GM21526 (cell line): Measurements from ENCODE around the gene TRAPPC6A.

ENCODE experiments used
- ATAC-seq: cut with Tn5 transposase; IDR thresholded peaks from one replicate; pipeline ENCODE4 v1.9.1; 2021; ENCODE audit warnings: moderate library complexity; ENCODE audit not compliant: unreplicated experiment, low FRiP score

The TRAPPC6A gene

DNA sequence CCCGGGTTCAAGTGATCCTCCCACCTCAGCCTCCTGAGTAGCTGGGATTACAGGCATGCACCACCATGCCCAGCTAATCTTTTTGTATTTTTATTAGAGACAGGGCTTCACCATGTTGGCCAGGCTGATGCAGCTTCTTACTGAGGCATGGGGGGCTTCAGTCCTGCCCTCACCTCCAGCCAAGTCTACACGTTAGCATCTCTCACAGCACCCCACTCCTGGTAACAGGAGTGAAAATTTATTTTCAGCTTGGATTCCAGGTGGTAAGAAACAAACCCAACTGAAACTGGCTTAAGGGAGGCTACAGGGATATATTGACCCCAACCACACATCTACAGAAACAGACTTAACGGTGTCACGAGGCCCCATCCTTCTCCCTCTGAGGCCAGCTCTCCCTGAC is 27.9 kb downstream of the TRAPPC6A start:
- ATAC-seq = no peak

DNA sequence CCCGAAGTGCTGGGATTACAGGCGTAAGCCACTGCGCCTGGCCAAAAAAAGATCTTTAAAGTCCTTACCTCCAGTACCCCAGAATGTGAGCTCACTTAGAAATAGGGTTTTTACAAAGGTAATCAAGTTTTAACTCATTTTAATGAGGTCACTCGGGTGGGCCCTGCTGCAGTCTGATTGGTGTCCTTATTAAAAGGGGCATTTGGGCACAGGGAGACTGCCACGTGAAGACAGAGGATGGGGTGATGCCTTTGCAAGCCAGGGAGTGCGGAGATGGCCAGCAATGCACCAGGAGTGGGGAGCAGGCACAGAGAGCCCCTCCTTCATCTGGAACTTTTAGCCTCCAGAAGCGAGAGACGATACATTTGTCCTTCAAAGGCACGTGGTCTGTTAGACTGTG is 28.9 kb downstream of the TRAPPC6A start:
- no peak for ATAC-seq

DNA sequence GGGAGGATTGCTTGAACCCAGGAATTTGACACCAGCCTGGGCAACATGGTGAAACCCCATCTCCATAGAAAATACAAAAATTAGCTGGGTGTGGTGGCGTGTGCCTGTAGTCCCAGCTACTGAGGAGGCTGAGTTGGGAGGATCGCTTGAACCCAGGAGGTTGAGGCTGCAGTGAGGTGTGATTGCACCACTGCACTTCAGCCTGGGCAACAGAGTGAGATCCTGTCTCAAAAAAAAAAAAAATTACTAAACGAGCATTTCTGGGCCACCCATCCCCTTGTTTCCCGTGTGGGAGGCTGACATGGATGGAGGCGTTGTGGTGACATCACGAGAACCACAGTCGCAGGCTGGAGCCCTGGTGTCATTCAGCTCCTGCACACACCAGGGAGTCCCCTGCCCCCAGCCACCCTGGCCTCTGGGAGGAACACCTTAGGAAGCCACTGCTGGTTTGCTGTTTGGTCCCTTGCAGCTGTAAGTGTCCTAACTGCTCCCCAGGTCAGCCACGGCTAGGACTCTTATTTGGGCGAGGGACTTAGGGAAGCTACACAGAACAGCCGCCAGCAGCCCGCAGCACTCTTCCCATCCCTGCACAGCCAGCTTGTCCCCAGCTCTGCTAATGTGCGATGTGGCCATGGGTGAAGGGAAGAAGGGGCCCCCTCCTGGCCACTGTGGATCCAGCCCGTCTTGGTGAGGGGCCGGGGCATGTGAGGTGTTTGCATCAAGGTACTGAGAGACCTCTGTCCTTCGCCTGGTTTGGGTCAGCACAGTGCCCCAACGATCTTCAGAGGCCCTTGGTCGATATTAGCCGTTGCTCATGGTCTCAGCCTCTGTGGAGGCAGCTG is 30.0 kb downstream of the TRAPPC6A start:
- ATAC-seq = no peak

DNA sequence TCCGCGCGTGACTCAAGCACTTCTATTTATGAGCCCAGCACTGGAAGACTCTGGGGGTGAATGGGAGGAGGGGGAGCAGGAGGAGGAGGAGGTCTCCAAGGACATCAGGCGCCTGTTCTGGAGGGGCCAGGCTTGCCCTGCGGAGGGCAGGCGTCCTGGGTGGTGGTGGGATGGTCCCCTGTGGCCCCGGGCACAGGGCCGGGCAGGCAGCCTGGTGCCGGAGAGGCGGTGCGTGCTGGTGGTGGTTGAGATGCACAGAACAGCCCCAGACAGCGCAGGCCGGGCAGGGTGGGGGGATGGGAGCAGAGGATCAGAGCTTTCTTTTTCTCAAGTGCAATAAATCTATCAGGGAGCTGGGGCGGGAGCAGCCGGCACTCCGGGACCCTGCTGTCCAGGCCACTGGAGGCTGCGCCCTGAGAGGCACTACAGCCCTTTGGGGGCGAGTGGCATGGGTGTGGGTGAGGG is 31.3 kb downstream of the TRAPPC6A start:
- no peak for ATAC-seq

DNA sequence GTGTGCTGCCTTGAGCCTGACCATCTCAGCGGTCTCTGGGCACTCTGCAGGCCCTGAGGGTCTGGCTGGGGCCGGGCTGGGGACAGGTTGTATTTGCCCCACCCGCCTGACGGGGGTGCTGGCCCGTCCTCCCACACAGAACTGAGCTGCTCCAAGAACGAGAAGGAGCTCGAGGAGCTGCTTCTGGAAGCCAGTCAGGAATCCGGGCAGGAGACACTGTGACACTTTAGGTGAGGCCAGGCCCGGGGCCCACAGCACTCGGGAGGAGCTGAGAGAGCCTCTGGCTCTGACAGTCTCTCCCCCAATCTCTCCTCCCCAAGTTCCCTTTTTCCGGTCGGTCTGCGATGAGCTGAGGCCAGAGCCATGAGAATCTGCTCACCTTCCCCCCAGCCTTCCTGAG is 31.8 kb downstream of the TRAPPC6A start:
- no peak for ATAC-seq

DNA sequence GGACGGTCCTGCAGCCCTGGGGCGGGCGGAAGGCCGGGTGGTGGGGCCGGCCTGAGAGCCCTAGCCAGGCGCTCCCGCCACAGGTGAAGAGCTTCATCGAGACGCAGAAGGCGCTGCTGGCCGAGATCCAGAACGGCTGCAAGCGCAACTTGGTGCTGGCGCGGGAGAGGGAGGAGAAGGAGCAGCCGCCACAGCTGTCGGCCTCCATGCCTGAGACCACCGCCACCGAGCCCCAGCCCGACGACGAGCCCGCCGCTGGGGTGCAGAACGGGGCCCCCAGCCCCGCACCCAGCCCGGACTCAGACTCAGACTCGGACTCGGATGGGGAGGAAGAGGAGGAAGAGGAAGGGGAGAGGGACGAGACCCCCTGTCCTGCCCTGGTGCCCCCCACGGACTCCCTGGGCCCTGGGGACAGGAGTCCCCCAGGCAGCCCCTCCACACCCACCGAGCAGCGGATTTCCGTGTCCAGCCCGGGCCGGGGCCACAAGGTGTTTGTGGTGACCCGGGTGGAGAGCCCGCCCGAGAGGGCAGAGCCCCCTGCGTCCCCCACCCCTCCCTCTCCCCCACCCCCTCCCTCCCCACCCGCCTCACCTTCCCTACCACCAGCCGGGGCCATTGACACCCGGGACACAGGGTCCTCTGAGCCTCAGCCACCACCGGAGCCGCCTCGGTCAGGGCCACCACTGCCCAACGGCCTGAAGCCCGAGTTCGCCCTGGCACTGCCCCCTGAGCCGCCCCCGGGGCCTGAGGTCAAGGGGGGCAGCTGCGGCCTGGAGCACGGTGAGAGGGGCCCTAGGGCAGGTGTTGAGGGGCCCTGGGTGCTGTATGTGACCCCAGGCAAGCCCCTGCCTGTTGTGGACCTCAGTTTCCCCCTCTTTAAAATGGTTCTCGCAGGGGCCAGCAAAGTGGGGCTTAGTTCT is 32.5 kb downstream of the TRAPPC6A start:
- ATAC-seq = no peak

DNA sequence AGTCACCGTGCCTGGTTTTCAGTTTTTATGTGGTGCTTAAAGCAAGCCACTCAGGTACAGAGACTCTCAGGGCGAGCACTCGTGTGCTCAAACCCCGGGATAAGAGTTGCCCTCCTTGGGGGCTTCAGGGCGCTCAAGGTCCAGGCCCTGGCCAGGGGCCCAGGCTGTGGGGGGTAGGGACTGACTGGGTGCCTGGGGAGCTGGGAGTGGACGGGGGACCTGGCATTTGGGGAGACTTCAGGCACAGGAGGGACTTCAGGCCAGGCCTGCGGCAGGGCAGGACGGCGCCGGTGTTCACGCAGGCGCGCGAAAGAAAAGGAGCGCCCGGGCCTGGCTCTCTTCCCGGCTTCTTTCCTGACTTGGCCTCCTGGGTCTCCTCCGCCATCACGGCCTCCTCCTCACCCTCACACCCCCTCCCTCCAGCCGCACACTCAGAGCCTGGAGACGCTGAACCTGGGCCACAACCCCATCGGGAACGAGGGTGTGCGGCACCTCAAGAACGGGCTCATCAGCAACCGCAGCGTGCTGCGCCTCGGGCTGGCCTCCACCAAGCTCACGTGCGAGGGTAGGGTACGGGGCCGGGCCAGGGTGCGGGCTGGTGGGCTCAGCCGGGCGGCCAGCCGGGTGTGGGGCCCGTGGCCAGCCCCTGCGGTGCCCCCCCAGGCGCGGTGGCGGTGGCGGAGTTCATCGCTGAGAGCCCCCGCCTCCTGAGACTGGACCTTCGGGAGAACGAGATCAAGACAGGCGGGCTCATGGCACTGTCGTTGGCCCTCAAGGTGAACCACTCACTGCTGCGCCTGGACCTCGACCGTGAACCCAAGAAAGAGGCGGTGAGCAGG is 33.4 kb downstream of the TRAPPC6A start:
- ATAC-seq = no peak

DNA sequence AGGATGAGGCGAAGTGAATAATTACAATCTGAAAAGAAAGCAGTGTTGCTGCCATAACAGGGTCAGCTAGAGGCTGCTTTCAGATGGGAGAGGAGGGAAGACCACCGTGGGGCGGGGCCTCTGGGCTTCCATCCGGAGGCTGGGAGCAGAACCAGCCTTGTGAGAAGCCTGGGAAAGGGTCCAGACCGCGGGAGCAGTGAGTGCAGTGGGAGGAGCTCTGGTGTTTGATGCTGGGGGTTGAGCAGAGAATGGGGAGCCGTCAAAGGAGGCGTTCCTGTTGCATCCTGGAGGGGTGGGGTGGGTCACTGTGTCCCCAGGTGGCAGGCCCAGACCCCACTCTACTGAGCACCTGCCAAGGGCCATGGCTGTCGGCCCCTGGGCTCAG is 35.3 kb downstream of the TRAPPC6A start:
- no peak for ATAC-seq

DNA sequence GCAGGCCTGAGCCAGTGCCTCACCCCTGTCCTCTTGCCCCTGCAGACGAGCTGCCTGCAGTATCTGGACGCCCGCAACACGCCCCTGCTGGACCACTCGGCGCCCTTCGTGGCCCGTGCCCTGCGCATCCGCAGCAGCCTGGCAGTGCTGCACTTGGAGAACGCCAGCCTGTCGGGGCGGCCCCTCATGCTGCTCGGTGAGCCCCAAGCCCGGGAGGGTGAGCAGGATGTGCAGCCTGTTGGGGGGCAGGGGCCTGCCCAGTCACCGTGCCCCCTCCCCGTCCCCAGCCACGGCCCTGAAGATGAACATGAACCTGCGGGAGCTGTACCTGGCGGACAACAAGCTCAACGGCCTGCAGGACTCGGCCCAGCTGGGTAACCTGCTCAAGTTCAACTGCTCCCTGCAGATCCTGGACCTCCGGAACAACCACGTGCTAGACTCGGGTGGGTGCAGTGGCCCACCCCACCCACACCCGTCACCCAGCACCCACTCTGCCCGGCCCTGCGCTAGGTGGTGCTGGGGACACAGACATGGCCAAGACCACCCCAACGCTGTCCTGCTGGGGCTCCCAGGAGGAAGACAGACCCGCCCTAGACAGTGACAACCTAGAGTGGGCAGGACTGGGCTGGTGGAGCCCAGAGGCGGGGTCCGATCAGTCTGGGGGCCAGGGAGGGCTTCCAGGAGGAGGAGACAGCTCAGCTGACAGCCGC is 35.9 kb downstream of the TRAPPC6A start:
- no peak for ATAC-seq

DNA sequence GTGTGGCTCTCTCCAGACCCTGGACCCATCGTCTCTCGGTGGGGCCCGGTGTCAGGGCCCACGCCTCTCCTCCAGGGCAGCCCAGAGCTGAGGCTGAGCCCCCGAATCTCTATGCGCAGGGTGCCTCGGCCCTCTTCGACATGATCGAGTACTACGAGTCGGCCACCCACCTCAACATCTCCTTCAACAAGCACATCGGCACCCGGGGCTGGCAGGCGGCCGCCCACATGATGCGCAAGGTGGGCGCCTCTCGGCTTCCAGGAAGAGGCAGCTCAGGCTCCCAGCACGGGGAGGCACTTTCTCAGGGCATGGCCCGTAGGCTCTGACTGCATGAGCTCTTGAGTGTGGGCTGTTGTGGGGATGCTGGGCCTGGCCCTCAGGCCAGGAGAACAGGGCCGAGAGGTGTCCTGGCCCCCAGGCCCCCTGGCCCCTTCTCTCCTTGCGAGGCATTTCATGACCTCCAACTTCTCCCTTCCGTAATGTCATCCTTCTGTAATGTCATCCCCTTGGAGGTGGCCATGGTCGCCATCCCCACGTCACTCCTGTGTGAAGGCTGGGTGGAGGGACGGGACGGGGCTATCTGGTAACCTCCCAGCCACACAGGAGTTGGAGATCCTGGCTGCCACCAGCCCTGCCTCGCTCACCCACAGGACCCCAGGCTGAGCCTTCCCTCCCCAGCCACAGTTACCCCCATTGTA is 36.7 kb downstream of the TRAPPC6A start:
- ATAC-seq = no peak

DNA sequence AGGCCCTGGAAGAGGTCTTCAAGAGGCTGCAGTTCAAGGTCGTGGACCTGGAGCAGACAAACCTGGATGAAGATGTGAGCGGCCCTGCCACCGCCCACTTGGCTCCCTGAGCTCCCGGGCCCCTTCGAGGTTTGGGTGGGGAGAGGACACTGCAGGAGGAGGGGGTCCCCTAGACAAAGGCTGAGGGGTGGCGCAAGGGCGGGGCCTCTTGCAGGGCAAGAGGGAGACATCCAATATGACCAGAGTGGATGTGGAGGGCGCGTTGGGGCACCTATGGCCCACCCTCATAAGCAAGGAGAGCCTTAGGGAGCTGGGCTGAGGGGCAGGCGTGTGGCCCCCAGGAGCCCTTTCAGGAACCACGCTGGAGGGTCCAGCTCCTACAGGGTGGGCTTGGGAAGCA is 37.5 kb downstream of the TRAPPC6A start:
- no peak for ATAC-seq

DNA sequence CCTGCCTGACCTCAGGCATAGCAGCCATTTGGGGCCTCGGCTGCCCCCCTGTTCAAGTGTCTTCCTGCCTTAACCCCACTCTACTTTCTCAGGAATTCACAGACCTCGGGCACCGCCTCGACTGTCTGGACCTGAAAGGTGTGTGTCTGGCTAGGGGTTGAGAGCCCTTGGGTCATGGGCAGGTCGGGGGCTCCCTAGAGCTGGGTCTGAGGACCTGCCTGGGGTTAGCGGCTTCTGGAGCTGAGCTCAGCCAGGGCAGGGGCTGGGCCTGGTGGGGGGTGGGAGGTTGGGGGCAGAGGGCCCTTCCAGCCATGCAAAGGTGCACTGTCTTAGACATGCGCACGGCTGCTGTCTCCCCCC is 37.9 kb downstream of the TRAPPC6A start:
- ATAC-seq = no peak

DNA sequence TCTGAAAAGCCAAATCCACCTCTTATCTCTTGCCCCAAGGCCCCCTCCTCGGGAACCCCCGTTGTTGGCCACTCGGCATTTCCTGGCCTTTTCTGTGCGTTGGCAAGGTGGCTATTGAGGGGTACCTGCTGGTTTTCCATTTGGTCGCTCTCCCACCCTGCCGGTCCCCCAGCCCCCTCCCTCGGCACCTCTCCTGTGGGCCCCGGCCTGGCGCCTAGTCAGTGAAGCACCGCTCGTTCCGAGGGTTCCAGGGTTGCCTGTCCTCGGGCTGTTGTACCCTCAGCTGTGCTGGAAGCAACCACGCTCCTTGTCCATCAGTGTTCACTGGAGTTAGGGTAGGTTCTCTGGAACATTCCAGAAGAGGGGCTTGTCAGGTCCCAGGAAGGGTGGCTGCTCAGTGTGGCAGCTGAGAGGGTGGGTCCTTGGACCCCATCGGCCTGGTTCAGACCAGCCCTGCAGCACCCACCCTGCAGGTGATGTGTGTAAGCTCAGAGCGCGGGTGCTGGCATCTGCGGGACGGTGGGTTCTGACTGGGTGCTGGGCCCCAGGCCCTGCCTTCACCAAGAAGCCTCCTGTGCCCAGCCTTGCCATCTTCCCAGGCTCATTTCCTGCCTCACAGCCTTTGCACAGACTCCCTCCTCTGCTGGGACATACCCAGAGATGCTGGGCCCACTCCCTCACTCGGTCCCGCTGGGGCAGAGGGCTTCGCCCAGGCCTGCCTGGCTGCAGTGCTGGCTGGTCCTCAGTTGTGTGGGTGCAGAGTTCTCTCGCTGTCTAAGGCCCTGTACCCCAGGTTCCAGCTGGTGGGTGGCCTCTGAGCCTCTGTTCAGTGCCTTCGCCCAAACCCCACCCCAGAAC is 38.5 kb downstream of the TRAPPC6A start:
- ATAC-seq = no peak

DNA sequence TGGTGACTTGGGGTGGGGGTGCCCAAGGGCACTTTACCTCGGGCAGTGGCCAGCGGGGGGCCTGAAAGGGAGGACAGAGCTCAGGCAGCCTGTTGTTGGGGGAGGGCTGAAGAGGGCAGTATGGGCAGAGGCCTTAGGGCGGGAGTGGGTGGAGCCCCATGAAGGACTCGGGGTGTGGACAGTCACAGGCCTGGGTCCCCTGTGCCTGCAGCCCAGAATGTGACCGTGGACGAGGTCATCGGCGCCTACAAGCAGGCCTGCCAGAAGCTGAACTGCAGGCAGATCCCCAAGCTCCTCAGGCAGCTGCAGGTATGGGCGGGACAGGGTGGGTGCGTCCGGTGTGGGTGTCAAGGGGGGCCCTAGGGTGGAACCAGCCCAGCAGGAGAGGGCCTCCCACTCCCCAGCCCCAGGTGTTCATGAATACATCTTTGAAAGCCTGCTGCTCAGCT is 39.7 kb downstream of the TRAPPC6A start:
- no peak for ATAC-seq

DNA sequence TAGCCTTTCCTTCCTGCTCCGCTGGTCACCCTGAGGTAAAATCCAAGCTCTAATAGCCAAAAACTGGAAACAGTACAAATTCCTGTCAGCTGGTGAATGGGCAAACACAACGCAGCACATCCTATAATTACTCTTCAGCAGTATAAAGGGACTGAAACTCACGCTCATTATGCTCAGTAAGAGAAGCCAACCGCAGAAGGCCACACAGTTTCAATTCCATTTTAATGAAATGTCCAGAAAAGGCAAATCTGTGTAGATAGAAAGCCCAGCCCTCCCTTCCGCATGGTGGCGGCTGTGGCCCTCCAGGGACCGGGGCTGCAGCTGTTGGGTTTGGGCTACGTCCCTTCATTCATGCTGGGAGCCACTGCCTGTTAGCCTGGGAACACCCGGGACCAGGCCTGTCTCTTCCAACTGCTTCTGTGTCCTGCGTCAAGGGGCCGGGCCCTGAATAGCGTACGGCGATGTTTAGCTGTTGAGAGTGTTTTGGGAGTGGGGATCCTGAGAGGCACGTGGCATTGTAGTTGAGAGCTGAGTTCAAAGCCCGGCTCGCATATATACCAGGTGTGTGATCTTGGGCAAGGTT is 40.8 kb downstream of the TRAPPC6A start:
- peak; percentile 64 for ATAC-seq

DNA sequence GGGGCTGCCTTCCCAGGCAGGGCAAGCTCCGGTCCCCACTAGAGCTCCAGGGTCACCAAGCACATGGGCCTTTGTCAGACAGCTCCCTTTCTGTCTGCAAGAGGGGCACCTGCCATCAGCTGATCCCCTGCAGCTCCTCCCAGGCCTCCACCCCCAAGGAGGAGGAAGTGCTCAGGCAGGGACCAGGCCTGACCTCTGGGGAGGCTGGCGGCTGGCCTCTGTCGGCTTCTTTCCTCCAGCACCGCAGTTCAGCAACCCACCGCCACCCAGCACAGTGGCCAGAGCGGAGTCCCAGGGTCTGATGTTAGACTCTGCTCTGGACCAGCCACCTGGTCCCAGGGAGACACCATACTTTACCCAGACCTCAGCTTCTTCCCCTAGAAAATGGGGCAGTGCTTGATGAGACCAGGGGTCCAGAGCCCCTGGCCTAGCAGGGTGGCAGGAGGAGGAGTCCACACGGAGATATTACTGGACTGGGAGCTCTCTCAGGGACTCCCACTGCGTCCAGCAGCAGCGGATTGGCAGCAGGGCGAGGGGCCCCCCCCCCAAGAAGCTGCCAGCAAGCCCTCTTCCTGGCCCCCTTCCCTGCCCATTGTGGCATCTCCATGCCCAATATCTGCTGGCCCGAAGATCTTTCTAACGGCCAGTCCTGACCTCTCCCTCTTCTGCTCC is 41.4 kb downstream of the TRAPPC6A start:
- no peak for ATAC-seq

DNA sequence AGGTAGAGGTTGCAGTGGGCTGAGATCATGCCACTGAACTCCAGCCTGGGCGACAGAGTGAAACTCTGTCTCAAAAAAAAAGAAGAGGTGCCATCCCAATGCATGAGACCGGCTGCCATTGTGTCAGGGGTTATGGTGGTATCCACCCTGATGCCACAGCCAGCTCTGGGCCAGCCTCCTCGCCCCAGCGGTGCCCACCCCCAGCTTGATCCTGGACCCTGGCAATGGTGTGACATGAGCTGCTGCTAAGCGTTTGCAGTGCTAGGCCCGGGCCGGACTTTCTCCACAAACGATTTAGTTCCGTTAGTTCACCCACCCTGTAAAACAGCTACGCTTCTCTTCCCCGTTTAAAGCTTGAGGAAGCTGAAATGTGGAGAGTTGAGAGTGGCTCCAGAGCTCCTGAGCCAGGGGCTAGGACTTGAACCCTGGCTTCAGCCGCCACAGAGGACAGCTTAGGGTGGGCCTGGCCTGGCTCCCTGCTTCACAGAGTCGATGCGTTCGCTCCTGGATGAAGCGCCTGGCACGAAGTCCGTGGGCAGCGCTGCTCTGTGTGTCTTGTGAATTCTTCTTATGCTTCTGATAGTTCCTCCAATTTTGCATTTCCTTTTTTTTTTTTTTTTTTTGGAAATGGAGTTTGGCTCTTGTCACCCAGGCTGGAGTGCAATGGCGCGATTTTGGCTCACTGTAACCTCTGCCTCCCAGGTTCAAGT is 42.7 kb downstream of the TRAPPC6A start:
- ATAC-seq = no peak
